ENCODE measurements around the gene HSD17B3.
"Not testable (repeated sequence)": the region's sequence is repeated elsewhere in the genome, so short reads cannot be mapped to it uniquely, and the experiment has no call there.

HSD17B3 gene

GRCh38 chr9:96302021-96302420 lies at the start of gene HSD17B3:
Gene HSD17B3, minus strand, starts transcription at chr9:96302176. Its CDS starts 72 bp downstream, at chr9:96302104.
- no peak for DNase-seq (ENCODE audit: low read depth in 2 of 3, low spot score in 2 of 3)

- DNase-seq (ENCODE audit: low read depth in 2 of 3, low spot score in 2 of 3): no peak
These were observed 48.9 kb upstream of the HSD17B3 start for GRCh38 chr9:96350866-96351265.

- DNase-seq (ENCODE audit: low read depth in 2 of 3, low spot score in 2 of 3): no peak
These were observed 46.3 kb upstream of the HSD17B3 start for GRCh38 chr9:96348261-96348660.

GRCh38 chr9:96345551-96345950 lies 43.6 kb upstream of the HSD17B3 start:
- no peak for DNase-seq (ENCODE audit: low read depth in 2 of 3, low spot score in 2 of 3)

GRCh38 chr9:96344458-96345180 lies 42.6 kb upstream of the HSD17B3 start:
- no peak for DNase-seq (ENCODE audit: low read depth in 2 of 3, low spot score in 2 of 3)

GRCh38 chr9:96343515-96344360 lies 41.8 kb upstream of the HSD17B3 start:
- no peak for DNase-seq (ENCODE audit: low read depth in 2 of 3, low spot score in 2 of 3)

- DNase-seq (ENCODE audit: low read depth in 2 of 3, low spot score in 2 of 3): no peak
These were observed 40.7 kb upstream of the HSD17B3 start for GRCh38 chr9:96342571-96343245.

GRCh38 chr9:96340707-96341106 lies 38.7 kb upstream of the HSD17B3 start:
- no peak for DNase-seq (ENCODE audit: low read depth in 2 of 3, low spot score in 2 of 3)

GRCh38 chr9:96338299-96338698 lies 36.3 kb upstream of the HSD17B3 start:
- no peak for DNase-seq (ENCODE audit: low read depth in 2 of 3, low spot score in 2 of 3)

GRCh38 chr9:96333958-96334357 lies 32.0 kb upstream of the HSD17B3 start:
- DNase-seq (ENCODE audit: low read depth in 2 of 3, low spot score in 2 of 3): no peak

- DNase-seq (ENCODE audit: low read depth in 2 of 3, low spot score in 2 of 3): no peak
These were observed 29.4 kb upstream of the HSD17B3 start for GRCh38 chr9:96331236-96331947.

- DNase-seq (ENCODE audit: low read depth in 2 of 3, low spot score in 2 of 3): no peak
These were observed 25.8 kb upstream of the HSD17B3 start for GRCh38 chr9:96327694-96328352.

- DNase-seq (ENCODE audit: low read depth in 2 of 3, low spot score in 2 of 3): no peak
These were observed 21.2 kb upstream of the HSD17B3 start for GRCh38 chr9:96323169-96323568.

- not testable (repeated sequence) for DNase-seq (ENCODE audit: low read depth in 2 of 3, low spot score in 2 of 3)
These were observed 20.8 kb upstream of the HSD17B3 start for GRCh38 chr9:96322736-96323135.

GRCh38 chr9:96322210-96322609 lies 20.2 kb upstream of the HSD17B3 start:
- not testable (repeated sequence) for DNase-seq (ENCODE audit: low read depth in 2 of 3, low spot score in 2 of 3)

- DNase-seq (ENCODE audit: low read depth in 2 of 3, low spot score in 2 of 3): no peak
These were observed 19.5 kb upstream of the HSD17B3 start for GRCh38 chr9:96321515-96321914.

- no peak for DNase-seq (ENCODE audit: low read depth in 2 of 3, low spot score in 2 of 3)
These were observed 18.8 kb upstream of the HSD17B3 start for GRCh38 chr9:96320749-96321280.

- no peak for DNase-seq (ENCODE audit: low read depth in 2 of 3, low spot score in 2 of 3)
These were observed 17.1 kb upstream of the HSD17B3 start for GRCh38 chr9:96318921-96319565.

- DNase-seq (ENCODE audit: low read depth in 2 of 3, low spot score in 2 of 3): peak; percentile 5 to 19 (median 16)
These were observed 15.5 kb upstream of the HSD17B3 start for GRCh38 chr9:96317335-96317980.
